Large intestine (tissue), 3 donors: ENCODE data around the gene IRX3. TPM values are rescaled to one million over a fixed set of nuclear protein-coding genes. Genes with fewer than 3 reads are reported as not detected.

ENCODE experiments used
- DNase-seq, 2 donors: peaks; one replicate each; pipeline versions ENCODE4 v3.0.0 to v3.0.0-alpha.2; 2013
- H3K27ac ChIP-seq: one replicate; pipeline ENCODE4 v1.5.1; 2013; ENCODE audit warnings: low read length
- H3K27me3 ChIP-seq: 2 replicates; pipeline ENCODE4 v1.6.1; 2013; ENCODE audit warnings: low read length; ENCODE audit not compliant: control insufficient read depth, insufficient read depth
- H3K36me3 ChIP-seq: 2 replicates; pipeline ENCODE4 v1.6.1; 2013; ENCODE audit warnings: low read length; ENCODE audit not compliant: control insufficient read depth, insufficient read depth
- H3K4me1 ChIP-seq: one replicate; pipeline ENCODE4 v1.6.1; 2013; ENCODE audit warnings: low read length; ENCODE audit not compliant: control insufficient read depth, insufficient read depth
- H3K4me3 ChIP-seq: one replicate; pipeline ENCODE4 v1.5.1; 2013; ENCODE audit warnings: low read length
- H3K9me3 ChIP-seq: one replicate; pipeline ENCODE4 v1.6.1; 2013; ENCODE audit warnings: mild to moderate bottlenecking, low read depth, low read length, moderate library complexity; ENCODE audit not compliant: control insufficient read depth
- WGBS: methylation state at CpG from one replicate; pipeline ENCODE4 v1.1.5; 2013; ENCODE audit warnings: low lambda C conversion rate; ENCODE audit not compliant: insufficient coverage; 5-methylcytosine and 5-hydroxymethylcytosine counted together
- polyA plus RNA-seq: library from polyadenylated mRNA; unstranded; fragments of 120-200 nt; gene quantifications from one replicate; pipeline ENCODE4 v1.2.1, GENCODE V29; 2013

The IRX3 gene
- polyA plus RNA-seq, 1 donor = 0.28 TPM

GRCh38 chr16:54318941-54319340, 32.4 kb upstream of the IRX3 start:
- H3K4me3 ChIP-seq = no peak overlapping the region

GRCh38 chr16:54317101-54317611, 30.6 kb upstream of the IRX3 start:
- Histone ChIP-seq H3K9me3 (no peaks in the 10 kb centered on the region), H3K4me3 (no peak overlapping the region), H3K36me3 (no peaks in the 10 kb centered on the region), H3K27me3 (peaks cover 7% of the 10 kb centered on the region), H3K4me1 (no peaks in the 10 kb centered on the region), H3K27ac (no peak overlapping the region)
- no peak for DNase-seq
- 93% methylated on average over 2 of the region's 15 CpGs for WGBS

More at GRCh38 chr16:54318941-54319340, 32.4 kb upstream of the IRX3 start:
- Histone ChIP-seq H3K36me3 (no peaks in the 10 kb centered on the region), H3K9me3 (no peaks in the 10 kb centered on the region), H3K4me1 (no peaks in the 10 kb centered on the region), H3K27ac (no peak overlapping the region), H3K27me3 (peaks cover 7% of the 10 kb centered on the region)
- no peak for DNase-seq
- no CpG with 5 or more reads among the region's 1 CpG for WGBS

GRCh38 chr16:54316095-54316889, 29.7 kb upstream of the IRX3 start:
- Histone ChIP-seq H3K36me3 (no peaks in the 10 kb centered on the region), H3K27ac (no peak overlapping the region), H3K4me3 (no peak overlapping the region), H3K9me3 (no peaks in the 10 kb centered on the region), H3K27me3 (peaks cover 4% of the 10 kb centered on the region), H3K4me1 (no peaks in the 10 kb centered on the region)
- no peak for DNase-seq
- no CpG with 5 or more reads among the region's 8 CpGs for WGBS

- Histone ChIP-seq H3K27me3 (peaks cover 2% of the 10 kb centered on the region), H3K27ac (no peak overlapping the region), H3K36me3 (no peaks in the 10 kb centered on the region), H3K4me3 (no peak overlapping the region), H3K4me1 (no peaks in the 10 kb centered on the region), H3K9me3 (no peaks in the 10 kb centered on the region)
- DNase-seq = no peak
- no CpG with 5 or more reads among the region's 4 CpGs for WGBS
Observed at GRCh38 chr16:54313789-54314188, 27.2 kb upstream of the IRX3 start.

- WGBS = no CpG with 5 or more reads among the region's 3 CpGs
- DNase-seq = no peak
Observed at GRCh38 chr16:54312502-54312991, 26.0 kb upstream of the IRX3 start.

GRCh38 chr16:54309341-54309740, 22.8 kb upstream of the IRX3 start:
- no peak for DNase-seq
- Histone ChIP-seq H3K4me1 (no peaks in the 10 kb centered on the region), H3K4me3 (no peak overlapping the region), H3K27me3 (peaks cover 13% of the 10 kb centered on the region), H3K36me3 (no peaks in the 10 kb centered on the region), H3K9me3 (no peaks in the 10 kb centered on the region), H3K27ac (no peak overlapping the region)
- 80% methylated on average over 1 of the region's 5 CpGs for WGBS

More at GRCh38 chr16:54312502-54312991, 26.0 kb upstream of the IRX3 start:
- Histone ChIP-seq H3K27ac (no peak overlapping the region), H3K4me1 (no peaks in the 10 kb centered on the region), H3K9me3 (no peaks in the 10 kb centered on the region), H3K27me3 (peaks cover 2% of the 10 kb centered on the region), H3K4me3 (no peak overlapping the region), H3K36me3 (no peaks in the 10 kb centered on the region)

GRCh38 chr16:54305080-54305479, 18.5 kb upstream of the IRX3 start:
- Histone ChIP-seq H3K4me1 (no peaks in the 10 kb centered on the region), H3K36me3 (no peaks in the 10 kb centered on the region), H3K27ac (no peak overlapping the region), H3K9me3 (no peaks in the 10 kb centered on the region), H3K27me3 (peaks cover 17% of the 10 kb centered on the region), H3K4me3 (no peak overlapping the region)
- DNase-seq = no peak
- WGBS = no CpG with 5 or more reads among the region's 3 CpGs

GRCh38 chr16:54303613-54304012, 17.0 kb upstream of the IRX3 start:
- no peak overlapping the region for H3K27ac ChIP-seq
- peaks cover 24% of the 10 kb centered on the region for H3K27me3 ChIP-seq

GRCh38 chr16:54297154-54297553, 10.6 kb upstream of the IRX3 start:
- H3K9me3 ChIP-seq = no peaks in the 10 kb centered on the region
- peaks cover 51% of the 10 kb centered on the region for H3K27me3 ChIP-seq
- no CpG with 5 or more reads among the region's 3 CpGs for WGBS
- H3K27ac ChIP-seq = no peak overlapping the region
- H3K36me3 ChIP-seq = no peaks in the 10 kb centered on the region
- no peaks in the 10 kb centered on the region for H3K4me1 ChIP-seq
- DNase-seq = no peak
- no peak overlapping the region for H3K4me3 ChIP-seq

More at GRCh38 chr16:54303613-54304012, 17.0 kb upstream of the IRX3 start:
- no CpG with 5 or more reads among the region's 8 CpGs for WGBS
- Histone ChIP-seq H3K4me3 (no peak overlapping the region), H3K36me3 (no peaks in the 10 kb centered on the region), H3K4me1 (no peaks in the 10 kb centered on the region), H3K9me3 (no peaks in the 10 kb centered on the region)
- no peak for DNase-seq

- Histone ChIP-seq H3K9me3 (no peaks in the 10 kb centered on the region), H3K4me1 (no peaks in the 10 kb centered on the region), H3K4me3 (no peak overlapping the region), H3K27ac (no peak overlapping the region), H3K36me3 (no peaks in the 10 kb centered on the region), H3K27me3 (peaks cover 57% of the 10 kb centered on the region)
- no peak for DNase-seq
- WGBS = no CpG with 5 or more reads among the region's 1 CpG
Observed at GRCh38 chr16:54296543-54296942, 10.0 kb upstream of the IRX3 start.
